Endothelial cell of umbilical vein (primary cell): ENCODE measurements around the gene MEI1. TPM values are rescaled to one million over a fixed set of nuclear protein-coding genes. Genes with fewer than 3 reads are reported as not detected.

Source experiments
- BruUV-seq: library from RNA; stranded (reverse); fragments of 400-500 nt; replicated peaks from 2 replicates; lab custom pipeline; 2021; lab: Mats Ljungman, UMichigan
- CTCF ChIA-PET: fragments of 300-600, 350-600 bp; sonication (Branson Sonifier 250); formaldehyde crosslinking; loops from one replicate; lab custom pipeline; 2021; ENCODE audit warnings: antibody characterized with exemption, inconsistent platforms; lab: Charles Lee
- POLR2A ChIA-PET: fragments of 300-600, 350-600 bp; sonication (Branson Sonifier 250); formaldehyde crosslinking; loops from one replicate; lab custom pipeline; 2021; ENCODE audit warnings: antibody characterized with exemption, inconsistent platforms; lab: Charles Lee
- DNase-seq: peaks from one replicate; pipeline ENCODE4 v3.0.0-alpha.2; 2011; ENCODE audit warnings: low read depth, low spot score
- FAIRE-seq: peaks from 2 replicates; lab custom pipeline; 2011; peaks lifted over from hg19 to GRCh38; lab: Jason Lieb, UNC
- H2AFZ ChIP-seq: 2 replicates; pipeline ENCODE4 v1.6.0; 2012; ENCODE audit warnings: low read depth, low read length, control low read depth, inconsistent platforms
- H3K27ac ChIP-seq: 2 replicates; pipeline ENCODE4 v1.5.1; 2011; ENCODE audit warnings: low read depth, mild to moderate bottlenecking, control low read depth, low read length, moderate library complexity; ENCODE audit not compliant: insufficient read depth
- H3K27me3 ChIP-seq, 2 experiments: 2 replicates each; pipeline versions ENCODE4 v1.6.0 to v1.6.1; 2011; ENCODE audit warnings: low read length in 2 of 2, mixed read lengths in 1 of 2; ENCODE audit not compliant: control insufficient read depth in 2 of 2, insufficient read depth in 2 of 2
- H3K36me3 ChIP-seq, 2 experiments: 2 replicates in 1 of 2; 3 replicates in 1 of 2; pipeline ENCODE4 v1.5.1; 2011; ENCODE audit warnings: low read length in 2 of 2, mild to moderate bottlenecking in 1 of 2, moderate library complexity in 1 of 2; ENCODE audit not compliant: control insufficient read depth in 2 of 2, insufficient read depth in 2 of 2; ENCODE audit errors: extremely low read depth in 1 of 2
- H3K4me1 ChIP-seq: 3 replicates; pipeline ENCODE4 v1.5.1; 2011; ENCODE audit warnings: mild to moderate bottlenecking, low read length; ENCODE audit not compliant: control insufficient read depth, insufficient read depth; ENCODE audit errors: extremely low read depth
- H3K4me2 ChIP-seq: 2 replicates; pipeline ENCODE4 v1.6.1; 2011; ENCODE audit warnings: low read length, control low read depth, mixed read lengths; ENCODE audit not compliant: insufficient read depth
- H3K4me3 ChIP-seq, 3 experiments: fragments of 200-600 bp in 1 of 3; sonication (generic), shearing (Covaris generic) in 1 of 3; replicated peaks in 1 of 3; 2 replicates each; pipeline ENCODE4 v1.5.1; 2011 to 2016; ENCODE audit warnings: control low read depth in 3 of 3, low read length in 3 of 3, mild to moderate bottlenecking in 2 of 3, inconsistent platforms in 1 of 3, low read depth in 1 of 3, moderate library complexity in 1 of 3; ENCODE audit not compliant: insufficient read depth in 1 of 3
- H3K79me2 ChIP-seq: 2 replicates; pipeline ENCODE4 v1.6.0; 2012; ENCODE audit warnings: low read length, inconsistent platforms; ENCODE audit not compliant: control insufficient read depth, insufficient read depth
- H3K9ac ChIP-seq: replicated peaks from 2 replicates; pipeline ENCODE3; 2011; ENCODE audit warnings: low read length, control low read depth; ENCODE audit not compliant: insufficient read depth; ENCODE audit errors: extremely low read depth
- H3K9me1 ChIP-seq: replicated peaks from 3 replicates; pipeline ENCODE4 v1.6.0; 2011; ENCODE audit warnings: mild to moderate bottlenecking, low read length; ENCODE audit not compliant: control insufficient read depth, insufficient read depth; ENCODE audit errors: extremely low read depth
- H3K9me3 ChIP-seq: replicated peaks from 2 replicates; pipeline ENCODE4 v1.5.1; 2012; ENCODE audit warnings: low read length, inconsistent platforms; ENCODE audit not compliant: control insufficient read depth, insufficient read depth
- H4K20me1 ChIP-seq: replicated peaks from 2 replicates; pipeline ENCODE3; 2011; ENCODE audit warnings: mild to moderate bottlenecking, low read length; ENCODE audit not compliant: control insufficient read depth, insufficient read depth; ENCODE audit errors: extremely low read depth
- POLR2A ChIP-seq: IDR thresholded peaks from 2 replicates; pipeline ENCODE4 v1.6.1; 2012; ENCODE audit warnings: low read depth, mild to moderate bottlenecking, control low read depth, low read length
- dilution Hi-C: fragments of 300-500 bp; cut with MboI; formaldehyde crosslinking; loops from one replicate; pipeline ENCODE4 v1.15.0; 2019; ENCODE audit warnings: low sequenced_read_pairs; ENCODE audit not compliant: extremely low pct_ligation_motif_present
- intact Hi-C: fragments of 100-400 bp; cut with micrococcal nuclease; formaldehyde crosslinking; loops from one replicate; pipeline ENCODE4 v1.10.0; 2022
- polyA plus RNA-seq, 4 experiments: library from polyadenylated mRNA; depleted of rRNA in 3 of 4; stranded (reverse) in 3 of 4; unstranded in 1 of 4; fragments of >200 nt; gene quantifications; 2 replicates each; pipeline versions ENCODE4 v1.2.1 to v1.2.3, GENCODE V29; 2011 to 2012; ENCODE audit warnings: missing spikeins in 1 of 4
- total RNA-seq: library from RNA; stranded (reverse); gene quantifications from 2 replicates; pipeline ENCODE4 v1.2.3, GENCODE V29; 2021
- TF ChIP-seq, protein P1 (sequence below), 2 donors: IDR thresholded peaks; 1 replicate in 1 of 2; 2 replicates in 1 of 2; pipeline ENCODE4 v1.5.1; 2011; ENCODE audit warnings: low read length in 2 of 2, mild to moderate bottlenecking in 2 of 2, moderate library complexity in 2 of 2, control low read depth in 1 of 2, inconsistent platforms in 1 of 2, low read depth in 1 of 2; ENCODE audit not compliant: insufficient read depth in 1 of 2; ENCODE audit errors: extremely low read depth in 1 of 2

The MEI1 gene
- total and polyA plus RNA-seq, 2 donors (not counting 3 experiments of a cell fraction or from before 2014, with no cell fraction given): 1.5 to 1.9 TPM

DNA sequence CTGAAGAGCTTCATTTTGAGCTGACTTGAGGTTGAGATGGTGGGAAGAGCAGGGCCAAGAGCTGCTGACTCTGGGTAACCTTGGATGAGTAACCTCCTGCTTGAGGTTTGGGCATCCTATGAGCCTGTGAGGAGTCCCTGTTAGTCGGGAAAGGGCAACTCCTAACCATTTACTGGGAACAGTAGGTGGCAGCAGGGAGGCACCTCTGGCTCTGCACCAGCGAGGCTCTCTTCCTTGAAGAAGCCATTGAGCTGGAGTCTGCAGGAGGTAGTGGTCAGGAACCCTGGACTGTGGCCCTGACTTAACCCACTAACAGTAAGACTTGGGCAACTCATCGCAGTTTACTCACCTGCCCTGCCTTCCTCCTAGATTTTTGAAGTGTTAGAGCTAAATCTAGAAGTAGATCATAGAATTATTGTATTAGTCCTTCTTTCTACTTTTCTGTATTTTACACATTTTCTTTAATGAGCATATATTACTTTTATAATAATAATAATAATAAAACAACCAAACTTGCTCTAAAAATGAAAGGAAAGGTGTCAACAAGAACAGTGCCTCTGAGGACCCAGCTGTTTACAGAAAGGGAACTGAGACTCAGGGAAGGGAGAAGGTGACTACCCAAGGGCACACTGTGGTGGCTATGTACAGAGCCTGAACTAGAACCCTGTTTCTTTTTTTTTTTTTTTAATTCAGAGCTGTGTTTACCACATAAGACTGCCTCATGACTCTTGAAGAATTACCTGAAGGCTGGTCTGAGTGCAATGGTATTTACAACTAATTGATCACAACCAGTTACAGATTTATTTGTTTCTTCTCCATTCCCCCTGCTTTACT lies 47.5 kb downstream of the MEI1 start:
- BruUV-seq: no TSS peak
- CTCF ChIA-PET: interaction anchor here (0.6 to 4.1 kb wide), 68 partner anchors 8 to 738 kb away, joined by 3 to 81 read pairs (median 6); partner anchors contain the start of genes CCDC134, CENPM, MEI1 and SREBF2
- Histone ChIP-seq H3K4me1 (no peaks in the 10 kb centered on the region), H3K9me3 (no peaks in the 10 kb centered on the region), H4K20me1 (no peaks in the 10 kb centered on the region), H3K4me2 (no peak overlapping the region), H3K27me3 (peaks cover 16 to 19% of the 10 kb centered on the region in 2 experiments), H3K79me2 (no peaks in the 10 kb centered on the region), H2AFZ (no peak overlapping the region), H3K36me3 (no peaks in the 10 kb centered on the region), H3K9ac (no peak overlapping the region), H3K27ac (no peak overlapping the region), H3K4me3 (no peak overlapping the region), H3K9me1 (no peaks in the 10 kb centered on the region)
- FAIRE-seq: peak; percentile 91
- POLR2A ChIA-PET: no interaction called here
- dilution Hi-C loops (no loop called here), intact Hi-C loops (loop anchor here (1.0 kb wide), 3 partner anchors 49 to 195 kb away; no protein-coding TSS in a partner anchor)
- peak; percentile 79 for DNase-seq
- TF ChIP-seq, protein P1, sequence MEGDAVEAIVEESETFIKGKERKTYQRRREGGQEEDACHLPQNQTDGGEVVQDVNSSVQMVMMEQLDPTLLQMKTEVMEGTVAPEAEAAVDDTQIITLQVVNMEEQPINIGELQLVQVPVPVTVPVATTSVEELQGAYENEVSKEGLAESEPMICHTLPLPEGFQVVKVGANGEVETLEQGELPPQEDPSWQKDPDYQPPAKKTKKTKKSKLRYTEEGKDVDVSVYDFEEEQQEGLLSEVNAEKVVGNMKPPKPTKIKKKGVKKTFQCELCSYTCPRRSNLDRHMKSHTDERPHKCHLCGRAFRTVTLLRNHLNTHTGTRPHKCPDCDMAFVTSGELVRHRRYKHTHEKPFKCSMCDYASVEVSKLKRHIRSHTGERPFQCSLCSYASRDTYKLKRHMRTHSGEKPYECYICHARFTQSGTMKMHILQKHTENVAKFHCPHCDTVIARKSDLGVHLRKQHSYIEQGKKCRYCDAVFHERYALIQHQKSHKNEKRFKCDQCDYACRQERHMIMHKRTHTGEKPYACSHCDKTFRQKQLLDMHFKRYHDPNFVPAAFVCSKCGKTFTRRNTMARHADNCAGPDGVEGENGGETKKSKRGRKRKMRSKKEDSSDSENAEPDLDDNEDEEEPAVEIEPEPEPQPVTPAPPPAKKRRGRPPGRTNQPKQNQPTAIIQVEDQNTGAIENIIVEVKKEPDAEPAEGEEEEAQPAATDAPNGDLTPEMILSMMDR (IDR thresholded peaks at IDR 0.05; ENCODE audit: extremely low read depth in 1 of 2, insufficient read depth in 1 of 2, low read depth in 1 of 2, low read length in 2 of 2): peak; percentile 83 to 89
- no peak for TF ChIP-seq POLR2A
